ENCODE measurements around the gene MPRIP. TPM values are rescaled to one million over a fixed set of nuclear protein-coding genes. Genes with fewer than 3 reads are reported as not detected.

Gene MPRIP
- total and polyA plus RNA-seq, 2 donors (not counting 3 experiments of a cell fraction or from before 2014, with no cell fraction given), result 94.6 to 246 TPM

DNA sequence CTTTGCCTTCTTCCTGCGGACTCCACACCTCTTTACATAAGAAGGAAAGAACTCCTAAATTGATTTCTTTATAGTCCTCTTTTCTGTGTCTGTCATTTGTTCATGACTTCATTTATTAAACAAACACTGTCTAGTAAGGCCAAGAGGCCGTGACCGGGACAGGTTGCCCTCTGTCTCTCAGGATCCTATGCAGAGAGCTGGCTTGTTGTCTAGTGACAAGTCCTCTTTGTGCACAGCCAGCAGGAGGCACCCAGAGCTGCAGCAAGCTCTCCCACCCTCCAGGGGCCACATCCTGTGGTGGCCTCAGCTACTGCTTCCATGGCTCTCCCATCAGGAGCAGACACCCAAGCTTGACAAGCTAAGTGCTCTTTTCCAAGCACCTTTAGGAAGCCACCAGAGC is 113.3 kb downstream of the MPRIP start:
- peaks cover 31 to 56% of the 10 kb centered on the region in 2 experiments for H3K36me3 ChIP-seq (ENCODE audit: control insufficient read depth in 2 of 2, extremely low read depth in 1 of 2, insufficient read depth in 2 of 2, low read length in 2 of 2)
- H3K27me3 ChIP-seq (ENCODE audit: control insufficient read depth in 2 of 2, insufficient read depth in 2 of 2, low read length in 2 of 2), result no peaks in the 10 kb centered on the region
- no peak overlapping the region for H3K27ac ChIP-seq (ENCODE audit: insufficient read depth, low read depth, low read length)
- peaks cover 18% of the 10 kb centered on the region for H3K4me1 ChIP-seq (ENCODE audit: control insufficient read depth, extremely low read depth, insufficient read depth, low read length)
- CTCF ChIA-PET, result interaction anchor here (0.8 to 2.3 kb wide), 3 partner anchors 8 to 35 kb away, joined by 3 to 11 read pairs (median 6); no protein-coding TSS in a partner anchor
- H3K9me3 ChIP-seq (replicated peaks; ENCODE audit: control insufficient read depth, insufficient read depth, low read length), result no peaks in the 10 kb centered on the region
- intact Hi-C loops (cut with micrococcal nuclease) (no loop called here), dilution Hi-C loops (cut with MboI; ENCODE audit: extremely low pct_ligation_motif_present, low sequenced_read_pairs) (no loop called here)
- H3K9me1 ChIP-seq (replicated peaks; ENCODE audit: control insufficient read depth, extremely low read depth, insufficient read depth, low read length), result no peaks in the 10 kb centered on the region
- DNase-seq (ENCODE audit: low read depth, low spot score), result no peak
- FAIRE-seq, result no peak
- H3K9ac ChIP-seq (replicated peaks; ENCODE audit: extremely low read depth, insufficient read depth, low read length), result no peak overlapping the region
- no peak overlapping the region for H2AFZ ChIP-seq (ENCODE audit: low read depth, low read length)
- no TSS peak for BruUV-seq (replicated peaks)
- peaks cover 3% of the 10 kb centered on the region for H3K79me2 ChIP-seq (ENCODE audit: control insufficient read depth, insufficient read depth, low read length)
- no peak overlapping the region for H3K4me3 ChIP-seq (replicated peaks in 1 of 3; ENCODE audit: insufficient read depth in 1 of 3, low read depth in 1 of 3, low read length in 3 of 3)
- POLR2A ChIA-PET, result interaction anchor here (0.6 kb wide), 1 partner anchor 38 kb away, joined by 3 read pairs; no protein-coding TSS in a partner anchor
- H4K20me1 ChIP-seq (replicated peaks; ENCODE audit: control insufficient read depth, extremely low read depth, insufficient read depth, low read length), result no peaks in the 10 kb centered on the region
- TF ChIP-seq, protein P1, sequence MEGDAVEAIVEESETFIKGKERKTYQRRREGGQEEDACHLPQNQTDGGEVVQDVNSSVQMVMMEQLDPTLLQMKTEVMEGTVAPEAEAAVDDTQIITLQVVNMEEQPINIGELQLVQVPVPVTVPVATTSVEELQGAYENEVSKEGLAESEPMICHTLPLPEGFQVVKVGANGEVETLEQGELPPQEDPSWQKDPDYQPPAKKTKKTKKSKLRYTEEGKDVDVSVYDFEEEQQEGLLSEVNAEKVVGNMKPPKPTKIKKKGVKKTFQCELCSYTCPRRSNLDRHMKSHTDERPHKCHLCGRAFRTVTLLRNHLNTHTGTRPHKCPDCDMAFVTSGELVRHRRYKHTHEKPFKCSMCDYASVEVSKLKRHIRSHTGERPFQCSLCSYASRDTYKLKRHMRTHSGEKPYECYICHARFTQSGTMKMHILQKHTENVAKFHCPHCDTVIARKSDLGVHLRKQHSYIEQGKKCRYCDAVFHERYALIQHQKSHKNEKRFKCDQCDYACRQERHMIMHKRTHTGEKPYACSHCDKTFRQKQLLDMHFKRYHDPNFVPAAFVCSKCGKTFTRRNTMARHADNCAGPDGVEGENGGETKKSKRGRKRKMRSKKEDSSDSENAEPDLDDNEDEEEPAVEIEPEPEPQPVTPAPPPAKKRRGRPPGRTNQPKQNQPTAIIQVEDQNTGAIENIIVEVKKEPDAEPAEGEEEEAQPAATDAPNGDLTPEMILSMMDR (IDR thresholded peaks at IDR 0.05; ENCODE audit: extremely low read depth in 1 of 2, insufficient read depth in 1 of 2, low read depth in 1 of 2, low read length in 2 of 2), result no peak
- TF ChIP-seq MYC (IDR thresholded peaks at IDR 0.05; ENCODE audit: low read depth, low read length), result no peak
- no peak overlapping the region for H3K4me2 ChIP-seq (ENCODE audit: insufficient read depth, low read length)

GRCh38 chr17:17156107-17156506 is 113.8 kb downstream of the MPRIP start:
- dilution Hi-C loops (cut with MboI; ENCODE audit: extremely low pct_ligation_motif_present, low sequenced_read_pairs), result no loop called here
- no peak overlapping the region for H3K27ac ChIP-seq (ENCODE audit: insufficient read depth, low read depth, low read length)
- H3K9ac ChIP-seq (replicated peaks; ENCODE audit: extremely low read depth, insufficient read depth, low read length), result no peak overlapping the region
- no peaks in the 10 kb centered on the region for H3K9me1 ChIP-seq (replicated peaks; ENCODE audit: control insufficient read depth, extremely low read depth, insufficient read depth, low read length)
- no peak overlapping the region for H3K4me2 ChIP-seq (ENCODE audit: insufficient read depth, low read length)
- ChIA-PET CTCF (interaction anchor here (0.8 to 2.3 kb wide), 3 partner anchors 8 to 34 kb away, joined by 3 to 11 read pairs (median 6); no protein-coding TSS in a partner anchor), POLR2A (no interaction called here)
- no peak for FAIRE-seq
- peaks cover 3% of the 10 kb centered on the region for H3K79me2 ChIP-seq (ENCODE audit: control insufficient read depth, insufficient read depth, low read length)
- no peaks in the 10 kb centered on the region for H4K20me1 ChIP-seq (replicated peaks; ENCODE audit: control insufficient read depth, extremely low read depth, insufficient read depth, low read length)
- intact Hi-C loops (cut with micrococcal nuclease), result no loop called here
- BruUV-seq (replicated peaks), result no TSS peak
- no peak overlapping the region for H2AFZ ChIP-seq (ENCODE audit: low read depth, low read length)
- no peak for DNase-seq (ENCODE audit: low read depth, low spot score)
- H3K4me3 ChIP-seq (replicated peaks in 1 of 3; ENCODE audit: insufficient read depth in 1 of 3, low read depth in 1 of 3, low read length in 3 of 3), result no peak overlapping the region
- peaks cover 13% of the 10 kb centered on the region for H3K4me1 ChIP-seq (ENCODE audit: control insufficient read depth, extremely low read depth, insufficient read depth, low read length)
- no peaks in the 10 kb centered on the region for H3K9me3 ChIP-seq (replicated peaks; ENCODE audit: control insufficient read depth, insufficient read depth, low read length)
- peaks cover 31 to 59% of the 10 kb centered on the region in 2 experiments for H3K36me3 ChIP-seq (ENCODE audit: control insufficient read depth in 2 of 2, extremely low read depth in 1 of 2, insufficient read depth in 2 of 2, low read length in 2 of 2)
- TF ChIP-seq, protein P1 (IDR thresholded peaks at IDR 0.05; ENCODE audit: extremely low read depth in 1 of 2, insufficient read depth in 1 of 2, low read depth in 1 of 2, low read length in 2 of 2), result no peak
- TF ChIP-seq POLR2AphosphoS5 (IDR thresholded peaks at IDR 0.05; ENCODE audit: insufficient read depth, low read depth, low read length) (no peak), EZH2 (IDR thresholded peaks at IDR 0.05; ENCODE audit: borderline replicate concordance, low read depth, low read length, severe bottlenecking) (no peak), GATA2 (IDR thresholded peaks at IDR 0.05; ENCODE audit: insufficient read depth, insufficient read length, low read depth, low read length) (no peak), POLR2A (IDR thresholded peaks at IDR 0.05; ENCODE audit: low read depth, low read length) (no peak), MAX (IDR thresholded peaks at IDR 0.05; ENCODE audit: insufficient read depth, insufficient read length) (no peak), JUN (IDR thresholded peaks at IDR 0.05; ENCODE audit: borderline replicate concordance, insufficient read depth, insufficient read length, low read depth) (no peak), FOS (IDR thresholded peaks at IDR 0.05; ENCODE audit: borderline replicate concordance, insufficient read depth, low read length) (no peak), MYC (IDR thresholded peaks at IDR 0.05; ENCODE audit: low read depth, low read length) (no peak)
- no peaks in the 10 kb centered on the region for H3K27me3 ChIP-seq (ENCODE audit: control insufficient read depth in 2 of 2, insufficient read depth in 2 of 2, low read length in 2 of 2)

Measured in endothelial cell of umbilical vein (primary cell).